Endothelial cell of umbilical vein (primary cell): ENCODE measurements around the gene MAPK8IP3.

Source experiments
- CTCF ChIP-seq, 2 donors: IDR thresholded peaks; 1 replicate in 1 of 2; 2 replicates in 1 of 2; pipeline ENCODE4 v1.5.1; 2011; ENCODE audit warnings: low read length in 2 of 2, mild to moderate bottlenecking in 2 of 2, moderate library complexity in 2 of 2, control low read depth in 1 of 2, inconsistent platforms in 1 of 2, low read depth in 1 of 2; ENCODE audit not compliant: insufficient read depth in 1 of 2; ENCODE audit errors: extremely low read depth in 1 of 2
- POLR2A ChIP-seq: IDR thresholded peaks from 2 replicates; pipeline ENCODE4 v1.6.1; 2012; ENCODE audit warnings: low read depth, mild to moderate bottlenecking, control low read depth, low read length
- POLR2AphosphoS5 ChIP-seq: IDR thresholded peaks from 2 replicates; pipeline ENCODE4 v1.6.1; 2012; ENCODE audit warnings: low read depth, mild to moderate bottlenecking, control low read depth, low read length, moderate library complexity; ENCODE audit not compliant: insufficient read depth

- TF ChIP-seq CTCF (IDR thresholded peaks at IDR 0.05; ENCODE audit: extremely low read depth in 1 of 2, insufficient read depth in 1 of 2, low read depth in 1 of 2, low read length in 2 of 2) (no peak), POLR2A (no peak), POLR2AphosphoS5 (no peak)
Observed at GRCh38 chr16:1787322-1788094, 81.5 kb downstream of the MAPK8IP3 start.
